Neural cell (in vitro differentiated cells): ENCODE data around the gene GPR146. TPM values are rescaled to one million over a fixed set of nuclear protein-coding genes. Genes with fewer than 3 reads are reported as not detected.

Experiments used
- H2AFZ ChIP-seq: fragments of 200-600, 300-800 bp; sonication (generic), shearing (Covaris generic); 2 replicates; pipeline ENCODE4 v1.6.0; 2014; ENCODE audit warnings: low read depth, mild to moderate bottlenecking, antibody characterized with exemption, low read length, moderate library complexity
- H3F3A ChIP-seq: fragments of 200-600 bp; shearing (Covaris generic); 2 replicates; pipeline ENCODE4 v1.6.1; 2016; ENCODE audit warnings: mild to moderate bottlenecking, moderate library complexity, mixed read lengths, antibody characterized with exemption, low read length; ENCODE audit not compliant: insufficient read depth, poor library complexity, severe bottlenecking
- H3K27ac ChIP-seq: fragments of 200-600, 300-800 bp; sonication (generic), shearing (Covaris generic); 2 replicates; pipeline ENCODE4 v1.5.1; 2014; ENCODE audit warnings: mild to moderate bottlenecking, low read length, moderate library complexity
- H3K27me3 ChIP-seq: fragments of 300-800, 200-600 bp; sonication (generic), shearing (Covaris generic); 2 replicates; pipeline ENCODE4 v1.6.0; 2014; ENCODE audit warnings: mild to moderate bottlenecking, low read depth, low read length, moderate library complexity; ENCODE audit not compliant: insufficient read depth
- H3K36me3 ChIP-seq: fragments of 300-800, 200-600 bp; sonication (generic), shearing (Covaris generic); 2 replicates; pipeline ENCODE4 v1.5.1; 2014; ENCODE audit warnings: mild to moderate bottlenecking, antibody characterized with exemption, low read length, moderate library complexity; ENCODE audit not compliant: insufficient read depth
- H3K4me2 ChIP-seq: fragments of 300-800, 200-600 bp; sonication (generic), shearing (Covaris generic); 2 replicates; pipeline ENCODE4 v1.6.0; 2014; ENCODE audit warnings: mild to moderate bottlenecking, low read length
- H3K4me3 ChIP-seq: fragments of 300-800, 200-600 bp; sonication (generic), shearing (Covaris generic); 2 replicates; pipeline ENCODE4 v1.5.1; 2014; ENCODE audit warnings: mild to moderate bottlenecking, low read length, moderate library complexity
- H3K79me2 ChIP-seq: fragments of 200-600 bp; shearing (Covaris generic); replicated peaks from 2 replicates; pipeline ENCODE4 v1.6.0; 2014; ENCODE audit warnings: mild to moderate bottlenecking, low read length, moderate library complexity; ENCODE audit not compliant: insufficient read depth
- H3K9ac ChIP-seq: fragments of 300-800, 200-600 bp; sonication (generic), shearing (Covaris generic); 2 replicates; pipeline ENCODE4 v1.6.1; 2016; ENCODE audit warnings: mild to moderate bottlenecking, low read length, mixed read lengths
- H3K9me2 ChIP-seq: fragments of 200-600 bp; shearing (Covaris generic); 2 replicates; pipeline ENCODE4 v1.6.1; 2016; ENCODE audit warnings: mild to moderate bottlenecking, low read length, mixed read lengths; ENCODE audit not compliant: insufficient read depth
- H3K9me3 ChIP-seq: fragments of 200-600, 300-800 bp; sonication (generic), shearing (Covaris generic); 2 replicates; pipeline ENCODE4 v1.6.1; 2016; ENCODE audit warnings: mild to moderate bottlenecking, mixed run types, low read length, moderate library complexity, mixed read lengths
- H4K20me1 ChIP-seq: fragments of 200-600 bp; shearing (Covaris generic); 2 replicates; pipeline ENCODE4 v1.6.1; 2016; ENCODE audit warnings: mild to moderate bottlenecking, mixed run types; ENCODE audit not compliant: insufficient read depth
- CTCF ChIP-seq: fragments of 450-650 bp; IDR thresholded peaks from 2 replicates; pipeline ENCODE4 v1.5.1; 2014; ENCODE audit warnings: antibody characterized with exemption, mild to moderate bottlenecking, moderate library complexity; ENCODE audit not compliant: poor library complexity, severe bottlenecking
- EP300 ChIP-seq: fragments of 450-650 bp; conservative IDR thresholded peaks from 2 replicates; pipeline ENCODE4 v1.6.1; 2014; ENCODE audit warnings: antibody characterized with exemption, mild to moderate bottlenecking, moderate library complexity; ENCODE audit not compliant: poor library complexity, severe bottlenecking
- EZH2 ChIP-seq: fragments of 200-600, 300-800 bp; shearing (Covaris generic), sonication (generic); IDR thresholded peaks from 2 replicates; pipeline ENCODE4 v1.6.1; 2014; ENCODE audit warnings: antibody characterized with exemption, low read length, borderline replicate concordance, mild to moderate bottlenecking; ENCODE audit not compliant: insufficient read depth, poor library complexity, severe bottlenecking
- MXI1 ChIP-seq: fragments of 450-650 bp; conservative IDR thresholded peaks from 2 replicates; pipeline ENCODE4 v1.6.1; 2014; ENCODE audit warnings: antibody characterized with exemption, mild to moderate bottlenecking; ENCODE audit not compliant: poor library complexity, severe bottlenecking
- POLR2AphosphoS5 ChIP-seq: IDR thresholded peaks from 2 replicates; pipeline ENCODE4 v1.6.1; 2012
- RAD21 ChIP-seq: fragments of 450-650 bp; conservative IDR thresholded peaks from 2 replicates; pipeline ENCODE4 v1.6.1; 2014; ENCODE audit warnings: antibody characterized with exemption, mild to moderate bottlenecking, moderate library complexity
- REST ChIP-seq: IDR thresholded peaks from 2 replicates; pipeline ENCODE4 v1.6.1; 2012; ENCODE audit warnings: borderline replicate concordance
- SMC3 ChIP-seq: fragments of 450-650 bp; conservative IDR thresholded peaks from 2 replicates; pipeline ENCODE4 v1.6.1; 2014; ENCODE audit warnings: antibody characterized with exemption, mild to moderate bottlenecking, moderate library complexity; ENCODE audit not compliant: poor library complexity
- TAF1 ChIP-seq: IDR thresholded peaks from 2 replicates; pipeline ENCODE4 v1.6.1; 2012; ENCODE audit warnings: low read depth
- polyA plus RNA-seq: library from polyadenylated mRNA; depleted of rRNA; stranded (reverse); fragments of >200 nt; gene quantifications from 2 replicates; pipeline ENCODE4 v1.2.3, GENCODE V29; 2014

The GPR146 gene
- polyA plus RNA-seq, 1 donor from 2014 or later: not detected

GRCh38 chr7:1016577-1017531, 27.5 kb upstream of the GPR146 start:
- Histone ChIP-seq H2AFZ (no peak overlapping the region), H4K20me1 (peaks cover 18% of the 10 kb centered on the region)

GRCh38 chr7:1017586-1018333, 26.6 kb upstream of the GPR146 start:
- no peaks in the 10 kb centered on the region for H3K27me3 ChIP-seq
- H3K36me3 ChIP-seq: peaks cover 11% of the 10 kb centered on the region
- no peaks in the 10 kb centered on the region for H3K79me2 ChIP-seq
- peaks cover 14% of the 10 kb centered on the region for H3K9me3 ChIP-seq
- H3K4me3 ChIP-seq: no peak overlapping the region
- no peak overlapping the region for H3K27ac ChIP-seq
- no peaks in the 10 kb centered on the region for H3K9me2 ChIP-seq
- H3F3A ChIP-seq: no peaks in the 10 kb centered on the region
- no peak overlapping the region for H2AFZ ChIP-seq
- H3K9ac ChIP-seq: no peak overlapping the region
- peaks cover 14% of the 10 kb centered on the region for H4K20me1 ChIP-seq
- no peak for TF ChIP-seq EZH2
- TF ChIP-seq EP300: no peak
- TF ChIP-seq SMC3: no peak
- TF ChIP-seq MXI1: no peak
- TF ChIP-seq TAF1: no peak
- TF ChIP-seq RAD21: no peak
- no peak for TF ChIP-seq CTCF
- no peak for TF ChIP-seq POLR2AphosphoS5
- TF ChIP-seq REST: no peak
- H3K4me2 ChIP-seq: no peak overlapping the region

More at GRCh38 chr7:1016577-1017531, 27.5 kb upstream of the GPR146 start:
- Histone ChIP-seq H3F3A (no peaks in the 10 kb centered on the region), H3K4me2 (no peak overlapping the region), H3K36me3 (peaks cover 11% of the 10 kb centered on the region), H3K27ac (no peak overlapping the region), H3K4me3 (no peak overlapping the region), H3K9me3 (peaks cover 11% of the 10 kb centered on the region), H3K79me2 (peaks cover 2% of the 10 kb centered on the region), H3K9me2 (no peaks in the 10 kb centered on the region), H3K9ac (no peak overlapping the region), H3K27me3 (no peaks in the 10 kb centered on the region)
- TF ChIP-seq SMC3 (no peak), POLR2AphosphoS5 (peak; percentile 0)
